Choroid plexus epithelial cell (primary cell): ENCODE measurements around the gene MTA1.

Experiments used
- DNase-seq: peaks from one replicate; pipeline ENCODE4 v3.0.0-alpha.2; 2010; ENCODE audit warnings: low read depth
- H3K4me3 ChIP-seq: 2 replicates; pipeline ENCODE4 v1.5.1; 2011; ENCODE audit warnings: low read depth, mild to moderate bottlenecking, control low read depth, low read length, moderate library complexity
- TF ChIP-seq, protein P1 (sequence below): conservative IDR thresholded peaks from 2 replicates; pipeline ENCODE4 v1.5.1; 2011; ENCODE audit warnings: low read depth, mild to moderate bottlenecking, control low read depth, inconsistent platforms, low read length, moderate library complexity

The MTA1 gene

DNA sequence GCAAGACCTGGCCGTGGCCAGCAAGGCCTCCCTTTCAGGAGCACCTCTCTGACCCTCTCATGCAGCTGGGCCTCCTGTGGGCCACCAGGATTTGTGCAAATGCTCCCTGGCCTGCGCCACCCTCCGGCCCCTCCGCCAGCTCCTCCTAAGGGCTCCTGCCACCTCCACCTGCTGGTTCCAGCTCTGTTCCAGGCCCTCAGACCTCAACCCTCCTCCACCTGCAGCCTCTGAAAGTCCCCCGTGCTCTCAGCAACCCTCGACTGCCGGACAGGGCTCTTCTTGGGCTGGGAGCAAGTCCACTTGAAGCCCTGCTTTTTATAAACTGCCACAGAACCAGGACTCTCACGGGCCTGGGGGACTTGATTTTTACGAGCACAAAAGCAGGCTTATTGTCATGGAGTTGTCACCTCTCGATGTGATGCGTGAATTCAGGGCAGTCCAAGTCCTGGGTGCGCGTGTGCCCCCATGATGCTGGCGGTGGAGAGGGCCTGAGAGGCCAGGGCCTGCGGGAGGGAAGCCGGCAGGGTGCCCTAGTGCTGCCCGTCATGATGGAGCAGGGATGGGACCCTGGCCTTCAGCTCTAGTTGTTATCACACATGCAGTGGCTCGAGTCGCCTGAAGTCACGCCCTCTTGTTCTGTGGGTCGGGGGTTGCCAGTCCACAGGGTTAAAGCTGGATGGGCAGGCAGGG, 80.6 kb downstream of the MTA1 start:
- no peak overlapping the region for H3K4me3 ChIP-seq
- DNase-seq: no peak
- TF ChIP-seq, protein P1, sequence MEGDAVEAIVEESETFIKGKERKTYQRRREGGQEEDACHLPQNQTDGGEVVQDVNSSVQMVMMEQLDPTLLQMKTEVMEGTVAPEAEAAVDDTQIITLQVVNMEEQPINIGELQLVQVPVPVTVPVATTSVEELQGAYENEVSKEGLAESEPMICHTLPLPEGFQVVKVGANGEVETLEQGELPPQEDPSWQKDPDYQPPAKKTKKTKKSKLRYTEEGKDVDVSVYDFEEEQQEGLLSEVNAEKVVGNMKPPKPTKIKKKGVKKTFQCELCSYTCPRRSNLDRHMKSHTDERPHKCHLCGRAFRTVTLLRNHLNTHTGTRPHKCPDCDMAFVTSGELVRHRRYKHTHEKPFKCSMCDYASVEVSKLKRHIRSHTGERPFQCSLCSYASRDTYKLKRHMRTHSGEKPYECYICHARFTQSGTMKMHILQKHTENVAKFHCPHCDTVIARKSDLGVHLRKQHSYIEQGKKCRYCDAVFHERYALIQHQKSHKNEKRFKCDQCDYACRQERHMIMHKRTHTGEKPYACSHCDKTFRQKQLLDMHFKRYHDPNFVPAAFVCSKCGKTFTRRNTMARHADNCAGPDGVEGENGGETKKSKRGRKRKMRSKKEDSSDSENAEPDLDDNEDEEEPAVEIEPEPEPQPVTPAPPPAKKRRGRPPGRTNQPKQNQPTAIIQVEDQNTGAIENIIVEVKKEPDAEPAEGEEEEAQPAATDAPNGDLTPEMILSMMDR: no peak

DNA sequence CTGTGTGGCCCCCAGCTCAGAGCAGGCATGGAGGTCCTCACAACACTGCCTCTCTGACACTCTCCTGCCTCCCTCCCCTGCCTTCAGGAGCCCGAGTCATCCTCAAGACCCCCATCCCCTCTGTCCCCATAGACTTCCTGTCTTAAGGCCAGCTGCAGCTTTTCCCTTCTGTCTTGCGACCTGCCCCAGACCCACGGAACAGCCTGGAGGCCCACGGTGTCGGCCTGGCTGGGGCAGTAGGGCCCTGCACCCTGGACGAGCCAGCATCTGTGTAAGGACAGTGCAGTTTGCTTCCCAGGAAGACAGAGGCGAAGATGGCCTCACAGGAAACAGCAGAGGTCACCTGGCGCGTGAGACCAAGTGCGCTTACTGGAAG, 81.1 kb downstream of the MTA1 start:
- no peak for DNase-seq
- TF ChIP-seq, protein P1: no peak
- H3K4me3 ChIP-seq: no peak overlapping the region

DNA sequence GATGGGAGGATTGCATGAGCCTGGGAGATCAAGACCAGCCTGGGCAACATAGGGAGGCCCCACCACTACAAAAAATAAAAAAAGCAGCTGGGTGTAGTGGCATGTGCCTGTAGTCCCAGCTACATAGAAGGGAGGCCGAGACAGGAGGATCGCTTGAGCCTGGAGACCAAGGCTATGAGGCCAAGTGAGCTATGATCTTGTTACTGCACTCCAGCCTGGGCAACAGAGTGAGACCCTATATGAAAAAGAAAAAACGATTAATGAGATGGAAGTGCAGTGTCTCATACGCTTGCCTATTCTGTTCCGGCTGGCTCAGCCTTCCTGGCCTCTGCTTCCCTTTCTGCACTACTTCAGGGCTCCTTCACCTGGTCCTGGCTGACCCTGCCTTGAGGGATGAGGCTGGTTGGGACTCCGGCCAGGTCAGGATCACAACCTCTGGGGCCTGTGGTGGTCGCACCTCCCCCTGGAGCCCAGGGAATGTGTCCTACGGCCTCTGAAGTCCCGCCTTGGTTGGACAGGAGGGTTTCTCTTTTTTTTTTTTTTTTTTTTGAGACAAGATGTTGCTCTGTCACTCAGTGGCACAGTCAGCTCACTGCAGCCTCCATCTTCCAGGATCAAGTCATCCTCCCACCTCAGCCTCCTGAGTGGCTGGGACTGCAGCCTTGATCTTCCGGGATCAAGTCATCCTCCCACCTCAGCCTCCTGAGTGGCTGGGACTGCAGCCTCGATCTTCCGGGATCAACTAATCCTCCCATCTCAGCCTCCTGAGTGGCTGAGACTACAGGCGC, 82.1 kb downstream of the MTA1 start:
- no peak for DNase-seq
- TF ChIP-seq, protein P1: no peak

DNA sequence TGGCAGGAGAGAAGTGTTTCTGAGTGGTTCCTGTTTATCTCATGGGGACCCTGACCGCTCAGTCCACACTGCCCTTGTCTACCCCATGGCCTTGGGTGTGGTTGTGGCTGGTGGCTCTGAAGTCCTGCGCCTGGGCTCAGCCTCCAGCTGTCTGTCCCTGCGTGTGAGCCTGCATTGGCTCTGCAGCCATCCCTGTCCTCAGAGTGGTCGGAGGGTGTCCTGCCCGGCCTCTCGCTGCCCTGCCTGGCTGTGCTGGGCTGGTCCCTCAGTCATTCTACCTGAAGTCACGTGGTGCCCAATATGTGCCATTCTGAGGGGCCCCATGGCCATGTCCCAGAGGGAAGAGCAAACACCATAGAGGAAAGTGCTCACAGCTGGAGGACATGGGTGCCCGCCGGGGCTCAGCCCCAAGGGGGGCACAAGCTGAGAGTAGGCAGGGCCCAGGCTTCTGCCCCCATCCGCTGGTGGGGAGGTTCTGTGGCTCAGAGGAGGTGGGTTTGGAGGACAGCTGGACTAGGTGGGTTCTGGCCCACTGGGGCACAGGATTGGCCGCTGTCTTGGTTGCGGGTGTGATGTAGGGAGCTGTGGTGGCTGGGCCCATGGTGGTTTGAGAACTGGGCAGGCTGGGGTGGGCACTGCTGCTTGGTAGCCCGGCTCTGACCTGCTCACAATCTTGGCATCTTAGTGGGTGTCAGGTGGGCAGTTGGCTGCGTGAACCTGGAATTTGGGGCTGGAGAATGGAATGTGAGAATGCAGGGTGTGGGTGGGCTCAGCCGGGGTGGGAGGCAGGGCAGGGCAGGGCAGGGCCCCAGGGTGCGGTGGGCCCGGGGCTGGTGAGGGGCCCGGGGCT, 83.0 kb downstream of the MTA1 start:
- no peak for DNase-seq
- TF ChIP-seq, protein P1: no peak
- H3K4me3 ChIP-seq: no peak overlapping the region

More for the DNA sequence above, 82.1 kb downstream of the MTA1 start:
- H3K4me3 ChIP-seq: no peak overlapping the region

DNA sequence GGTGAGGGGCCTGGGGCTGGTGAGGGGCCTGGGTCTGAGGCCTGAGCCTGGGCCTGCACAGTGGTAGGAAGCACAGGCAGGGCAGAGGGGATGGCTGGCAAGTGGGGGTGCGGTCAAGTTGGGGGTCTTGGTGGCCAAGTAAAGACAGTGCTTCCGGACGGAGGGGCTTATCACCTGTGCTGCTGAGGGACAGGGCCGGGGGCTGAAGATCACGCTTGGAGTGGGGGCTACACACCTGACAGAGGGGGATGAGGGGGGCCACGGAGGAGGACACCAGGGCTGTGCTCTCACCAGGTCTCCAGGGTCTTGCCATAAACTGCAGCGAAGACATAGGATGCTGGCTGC, 83.6 kb downstream of the MTA1 start:
- DNase-seq: no peak
- TF ChIP-seq, protein P1: no peak
- H3K4me3 ChIP-seq: no peak overlapping the region

DNA sequence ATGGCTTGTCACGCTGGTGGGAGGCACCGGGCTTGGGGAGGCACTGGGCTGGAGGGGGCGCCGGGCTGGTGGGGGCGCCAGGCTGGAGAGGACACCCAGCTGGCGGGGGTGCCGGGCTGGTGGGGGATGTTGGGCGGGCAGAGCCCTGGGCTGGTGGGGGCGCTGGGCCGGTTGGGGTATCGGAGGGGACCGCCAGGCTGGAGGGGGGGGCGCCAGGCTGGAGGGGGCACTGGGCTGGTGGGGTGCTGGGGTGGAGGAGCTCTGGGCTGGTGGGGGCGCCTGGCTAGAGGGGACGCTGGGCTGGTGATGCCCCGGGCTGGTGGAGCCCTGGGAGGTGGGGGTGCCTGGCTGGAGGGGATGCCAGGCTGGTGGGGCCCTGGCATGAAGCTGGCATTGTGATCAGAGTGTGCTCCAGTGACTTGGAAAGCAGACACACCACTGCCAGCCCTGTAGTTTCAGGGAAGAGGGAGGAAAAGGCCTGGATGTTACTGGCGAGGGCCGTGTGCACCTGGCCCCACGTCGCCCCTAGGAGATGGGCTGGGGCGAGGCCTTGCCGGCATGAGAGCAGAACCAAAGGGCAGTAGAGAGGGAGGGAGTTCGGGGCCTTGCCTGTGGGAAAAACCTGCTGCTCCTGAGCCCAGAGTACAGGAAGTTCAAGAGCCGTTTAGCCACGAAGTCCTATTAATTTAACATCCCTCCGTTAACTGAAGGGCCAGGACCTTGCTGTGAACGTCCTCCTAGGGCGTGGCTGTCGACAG, 84.5 kb downstream of the MTA1 start:
- no peak for DNase-seq
- TF ChIP-seq, protein P1: no peak
- no peak overlapping the region for H3K4me3 ChIP-seq
